DLD1 (cell line): ENCODE data around the gene CRELD2.

Experiments used
- in situ Hi-C: cut with HindIII; loops from 2 replicates; pipeline ENCODE4 v1.10.0; 2017; ENCODE audit warnings: low sequenced_read_pairs

CRELD2 gene

DNA sequence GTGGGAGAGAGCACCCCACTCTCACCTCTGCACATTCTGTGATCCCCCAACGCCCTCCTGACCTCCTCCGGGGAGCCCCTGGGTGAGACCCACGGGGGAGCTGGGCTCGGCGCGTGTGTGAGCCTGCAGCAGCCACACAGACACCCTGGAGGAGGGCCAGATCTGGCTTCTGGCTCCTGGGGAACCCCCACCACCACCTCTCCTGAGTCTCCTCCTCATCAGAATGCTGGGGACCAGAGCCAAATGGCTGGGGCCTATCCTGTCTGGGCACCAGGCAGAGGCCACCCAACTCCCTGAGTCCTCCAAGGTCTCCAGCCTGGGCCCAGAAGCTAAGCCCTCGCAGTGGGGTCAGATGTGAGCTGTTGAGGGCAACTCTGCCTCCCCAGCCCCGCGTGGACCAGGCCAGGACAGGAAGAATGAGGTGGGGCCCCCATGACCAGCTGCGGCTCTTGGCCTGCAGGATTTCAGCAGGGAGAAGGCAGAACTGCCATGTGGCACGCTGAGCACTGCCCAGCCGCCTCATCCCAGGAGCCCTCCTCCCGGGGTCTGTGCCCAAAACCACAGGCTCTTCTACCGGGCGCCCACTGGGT lies 36.7 kb downstream of the CRELD2 start:
- in situ Hi-C loops, result no loop called here

DNA sequence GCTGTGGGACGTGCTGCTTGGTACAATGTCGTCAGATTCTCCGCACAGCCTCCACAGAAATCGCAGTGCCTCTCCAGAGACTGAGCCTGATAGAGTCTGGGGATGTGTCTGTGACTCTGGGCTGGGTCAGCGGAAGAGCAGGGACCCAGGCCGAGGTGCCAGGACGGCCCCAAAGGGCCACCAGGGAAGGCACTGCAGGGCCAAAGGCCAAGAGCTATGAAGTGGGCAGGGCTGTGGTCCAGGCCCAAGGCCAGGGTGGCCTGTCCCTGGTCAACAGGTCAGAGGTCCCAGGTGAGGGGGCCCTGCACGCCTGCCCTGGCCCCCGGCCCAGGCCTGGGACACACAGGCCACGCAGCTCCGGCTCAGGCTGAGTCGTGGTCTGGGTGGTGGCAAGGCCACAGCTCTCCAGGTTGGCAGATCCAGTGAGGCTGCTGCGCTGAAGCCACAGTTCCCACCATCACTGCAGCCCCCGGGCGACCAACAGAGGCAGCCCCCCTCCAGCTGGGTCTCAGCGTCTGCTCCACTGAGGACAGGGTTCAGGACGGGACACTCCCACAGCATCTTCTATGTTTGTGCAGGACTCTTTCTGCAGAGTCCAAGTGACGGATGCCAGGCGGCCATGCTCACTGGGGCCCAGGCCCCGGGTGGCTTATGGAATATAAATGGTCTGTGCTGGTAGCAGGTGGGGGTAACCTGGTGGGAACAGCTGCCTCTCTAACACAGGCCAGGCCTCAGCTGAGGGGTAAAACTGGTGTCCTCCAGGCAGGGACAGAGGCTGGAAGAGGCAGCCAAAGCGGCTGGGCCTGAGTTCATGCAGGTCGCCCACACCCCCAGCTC lies 37.4 kb downstream of the CRELD2 start:
- in situ Hi-C loops, result no loop called here

DNA sequence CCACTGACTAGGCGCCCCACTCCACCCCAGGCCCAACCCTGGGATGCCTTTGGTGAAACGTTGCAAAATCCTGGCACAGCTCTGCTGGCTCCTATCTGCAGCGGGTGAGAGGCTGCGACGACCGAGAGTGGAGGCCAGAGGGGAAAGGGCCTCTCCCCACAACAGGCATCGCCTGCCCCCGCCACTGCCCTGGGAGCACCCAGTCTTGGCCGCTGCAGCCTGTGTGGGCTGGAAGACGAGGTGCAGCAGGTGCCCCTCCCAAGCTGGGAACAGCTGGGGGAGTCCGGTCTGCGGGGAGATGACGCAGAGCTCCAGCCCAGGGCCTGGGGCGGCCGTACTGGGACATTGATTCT lies 38.0 kb downstream of the CRELD2 start:
- in situ Hi-C loops, result no loop called here

DNA sequence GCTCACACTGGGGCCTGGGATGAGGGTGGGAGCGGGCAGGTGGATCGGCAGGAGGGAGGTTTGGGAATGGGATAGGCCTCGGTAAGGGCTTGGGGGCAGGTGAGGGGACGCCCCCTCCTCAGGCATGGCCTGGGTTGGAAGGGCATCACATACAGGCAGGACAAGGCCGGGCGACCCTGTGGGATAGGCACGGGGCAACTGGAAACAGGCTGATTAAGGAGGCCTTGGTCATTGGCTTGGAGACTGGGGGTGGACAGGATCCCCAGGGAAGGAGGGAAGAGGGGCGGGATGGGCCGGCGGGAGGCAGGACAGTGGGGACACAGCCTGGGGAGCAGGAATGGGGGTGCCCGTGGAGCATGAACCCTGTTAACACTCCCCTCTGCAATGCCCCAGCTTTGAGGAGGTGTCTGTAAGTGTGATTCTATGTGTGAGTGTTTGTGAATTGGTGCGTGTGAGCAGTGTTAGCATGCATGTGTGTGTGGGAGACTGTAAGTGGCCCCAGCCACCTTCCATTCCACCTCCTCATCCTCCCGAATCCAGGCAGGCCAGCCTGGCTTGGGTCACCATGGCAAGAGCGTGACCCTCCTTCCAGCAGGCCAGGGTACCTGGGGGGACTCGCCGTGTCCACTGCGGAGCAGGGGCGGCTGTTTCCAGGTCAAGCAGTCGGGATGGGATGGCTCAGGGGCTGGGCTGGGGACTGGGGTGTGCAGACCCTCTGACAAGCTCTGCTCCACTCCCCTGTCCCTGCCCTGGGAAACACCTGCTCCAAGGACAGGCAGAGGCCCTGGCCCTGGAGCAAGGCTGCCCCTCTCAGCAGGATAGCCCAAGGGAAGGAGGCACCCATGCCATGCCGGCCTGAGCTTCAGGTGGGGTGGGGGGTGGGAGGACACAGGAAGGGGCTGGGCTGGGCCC lies 38.7 kb downstream of the CRELD2 start:
- in situ Hi-C loops, result no loop called here

DNA sequence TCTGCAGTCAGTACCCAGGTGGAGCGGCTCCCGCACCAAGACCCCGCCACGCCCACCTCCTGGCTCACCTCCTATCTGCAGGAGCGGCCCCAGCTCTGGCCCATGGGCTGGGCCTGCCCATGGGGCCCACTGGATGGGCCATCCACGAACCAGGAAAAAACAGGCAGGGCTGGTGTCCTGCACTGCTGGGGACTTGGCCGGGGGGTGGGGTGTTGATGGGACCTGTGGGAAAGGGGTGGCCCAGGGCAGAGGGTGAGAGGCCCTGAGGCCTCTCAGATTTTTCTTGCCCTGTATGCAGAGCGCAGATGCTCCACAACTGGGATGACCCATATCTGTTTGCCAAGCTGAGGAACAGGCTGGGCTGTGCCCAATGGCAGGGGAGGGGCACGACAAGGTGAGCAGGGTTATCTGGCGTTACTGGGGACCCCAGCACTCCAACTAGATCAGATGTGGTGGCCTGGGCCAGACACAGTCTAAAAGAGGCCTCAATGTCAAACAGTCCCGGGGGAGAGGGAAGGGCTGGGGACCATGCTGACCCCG lies 39.5 kb downstream of the CRELD2 start:
- in situ Hi-C loops, result no loop called here

DNA sequence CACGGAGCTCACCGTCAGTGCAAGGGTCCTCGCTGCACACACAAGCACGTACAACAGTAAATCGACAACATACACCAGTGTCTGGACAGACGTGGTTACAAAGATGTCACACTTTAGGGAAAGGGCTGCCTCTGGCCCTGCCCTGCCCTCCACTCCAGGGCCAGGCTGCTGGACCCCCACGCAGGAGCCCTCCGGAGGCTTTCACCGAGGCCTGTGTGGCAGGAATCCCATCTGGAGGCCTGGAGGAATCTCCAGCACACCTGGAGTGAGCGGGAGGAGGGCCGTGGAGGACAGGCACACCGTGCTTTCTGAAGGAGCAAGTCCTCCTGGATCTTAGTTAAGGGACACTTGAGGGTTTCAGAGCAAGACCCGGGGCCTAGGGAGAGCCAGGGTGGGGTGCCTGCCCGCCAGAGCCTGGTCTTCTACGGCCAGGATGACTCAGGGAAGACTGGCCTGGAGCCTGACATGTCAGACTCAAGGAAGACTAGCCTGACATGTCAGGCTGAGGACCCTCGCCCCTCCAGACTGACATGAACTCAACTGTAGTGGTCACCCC lies 40.0 kb downstream of the CRELD2 start:
- in situ Hi-C loops, result no loop called here

DNA sequence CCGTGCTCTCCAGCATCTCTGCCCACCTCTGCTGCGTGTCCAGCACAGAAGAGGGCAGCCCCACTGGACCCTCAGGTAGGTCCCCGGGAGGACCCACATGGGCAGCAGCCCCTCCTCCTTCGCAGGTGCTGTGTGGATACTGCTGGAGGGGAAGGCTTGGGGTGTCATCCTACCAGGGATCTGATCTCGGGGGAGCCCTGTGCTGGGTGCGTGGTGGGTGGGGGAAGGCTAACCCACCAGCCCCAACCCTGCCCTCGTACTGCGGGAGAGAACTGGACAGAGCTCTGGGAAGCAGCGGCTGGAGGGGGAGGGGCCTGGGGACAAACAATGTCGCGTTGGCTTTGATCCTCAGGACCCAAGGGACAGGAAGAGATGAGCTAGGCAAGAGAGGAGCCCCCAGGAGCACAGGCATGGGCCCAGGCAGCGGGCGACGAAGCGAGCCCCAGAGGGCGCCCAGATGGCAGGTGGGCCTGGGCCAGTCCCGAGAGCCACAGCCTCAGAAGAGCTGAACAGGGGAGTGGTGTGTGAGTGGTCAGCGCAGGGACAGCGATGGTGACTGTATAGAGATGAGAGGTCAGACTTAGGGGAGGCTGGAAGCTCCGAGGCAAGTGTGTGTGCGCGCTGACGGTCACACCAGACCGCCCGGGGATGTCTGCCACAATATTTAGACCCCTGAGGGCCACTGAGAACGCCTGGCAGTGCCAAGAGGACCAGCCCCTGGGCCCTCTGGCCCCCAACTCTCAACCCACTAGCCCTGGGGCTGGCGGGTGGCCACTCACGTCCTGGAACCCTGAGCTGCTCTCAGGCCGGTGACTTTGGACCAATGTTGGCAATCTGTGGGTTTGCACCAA lies 40.7 kb downstream of the CRELD2 start:
- in situ Hi-C loops, result no loop called here

DNA sequence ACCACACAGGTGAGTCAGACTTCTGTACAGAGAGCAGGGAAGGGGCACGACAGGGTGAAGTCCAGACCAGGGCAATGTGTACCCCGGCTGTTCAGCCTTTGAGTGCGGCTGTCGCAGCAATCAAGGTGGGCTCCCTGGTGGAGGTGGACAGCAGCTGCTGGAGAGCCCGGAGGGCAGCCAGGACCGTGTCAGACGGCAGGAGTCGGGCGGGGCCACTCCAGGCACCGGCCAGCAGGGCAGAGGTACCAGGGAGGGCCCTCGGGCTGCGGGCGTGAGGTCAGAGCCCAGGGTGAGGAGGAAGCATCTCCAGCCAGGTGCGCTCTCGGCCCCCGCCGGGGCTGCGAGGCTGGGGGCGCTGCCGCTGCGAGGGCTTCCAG lies 41.3 kb downstream of the CRELD2 start:
- in situ Hi-C loops, result no loop called here

DNA sequence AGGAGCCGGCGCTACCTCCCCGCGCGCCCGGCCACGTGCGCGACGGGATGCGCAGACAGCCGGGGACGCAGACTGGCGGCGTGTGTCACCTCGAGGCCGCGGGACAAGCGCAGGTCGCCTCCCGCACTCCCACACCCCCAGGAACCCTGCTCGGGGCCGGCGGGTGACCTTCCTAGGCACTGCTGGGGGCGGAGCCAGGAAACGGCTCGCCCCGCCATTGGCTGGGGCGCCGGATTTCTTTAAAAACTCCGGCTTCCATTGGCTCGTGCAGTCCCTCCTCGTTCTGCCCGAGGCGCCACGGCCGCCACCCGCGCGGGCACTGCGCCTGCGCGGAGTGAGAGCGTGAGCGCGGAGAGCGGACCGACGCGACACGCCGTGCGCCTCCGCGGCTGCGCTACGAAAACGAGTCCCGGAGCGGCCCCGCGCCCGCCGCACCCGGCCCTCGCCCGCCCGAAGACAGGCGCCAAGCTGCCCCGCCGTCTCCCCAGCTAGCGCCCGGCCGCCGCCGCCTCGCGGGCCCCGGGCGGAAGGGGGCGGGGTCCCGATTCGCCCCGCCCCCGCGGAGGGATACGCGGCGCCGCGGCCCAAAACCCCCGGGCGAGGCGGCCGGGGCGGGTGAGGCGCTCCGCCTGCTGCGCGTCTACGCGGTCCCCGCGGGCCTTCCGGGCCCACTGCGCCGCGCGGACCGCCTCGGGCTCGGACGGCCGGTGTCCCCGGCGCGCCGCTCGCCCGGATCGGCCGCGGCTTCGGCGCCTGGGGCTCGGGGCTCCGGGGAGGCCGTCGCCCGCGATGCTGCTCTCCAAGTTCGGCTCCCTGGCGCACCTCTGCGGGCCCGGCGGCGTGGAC lies 41.9 kb downstream of the CRELD2 start, which contains the start of gene PIM3:
Gene PIM3 (plus strand): TSS at position 614 of the 846 bp plus-strand sequence. CDS start 176 bp downstream, at position 790.
- in situ Hi-C loops, result no loop called here

DNA sequence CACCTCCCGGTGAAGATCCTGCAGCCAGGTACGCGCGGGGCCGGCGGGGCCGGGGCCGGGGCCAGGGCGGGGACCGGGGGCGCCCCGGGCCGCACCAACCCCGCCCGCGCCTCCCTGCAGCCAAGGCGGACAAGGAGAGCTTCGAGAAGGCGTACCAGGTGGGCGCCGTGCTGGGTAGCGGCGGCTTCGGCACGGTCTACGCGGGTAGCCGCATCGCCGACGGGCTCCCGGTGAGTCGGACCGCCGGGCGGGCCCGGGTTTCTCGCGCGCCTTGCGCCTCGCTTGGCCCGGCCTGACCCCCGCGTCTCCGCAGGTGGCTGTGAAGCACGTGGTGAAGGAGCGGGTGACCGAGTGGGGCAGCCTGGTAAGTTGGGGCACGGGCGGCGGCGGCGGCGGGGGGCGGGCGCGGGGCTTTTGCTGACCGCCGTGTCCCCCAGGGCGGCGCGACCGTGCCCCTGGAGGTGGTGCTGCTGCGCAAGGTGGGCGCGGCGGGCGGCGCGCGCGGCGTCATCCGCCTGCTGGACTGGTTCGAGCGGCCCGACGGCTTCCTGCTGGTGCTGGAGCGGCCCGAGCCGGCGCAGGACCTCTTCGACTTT lies 42.7 kb downstream of the CRELD2 start:
- in situ Hi-C loops, result no loop called here

DNA sequence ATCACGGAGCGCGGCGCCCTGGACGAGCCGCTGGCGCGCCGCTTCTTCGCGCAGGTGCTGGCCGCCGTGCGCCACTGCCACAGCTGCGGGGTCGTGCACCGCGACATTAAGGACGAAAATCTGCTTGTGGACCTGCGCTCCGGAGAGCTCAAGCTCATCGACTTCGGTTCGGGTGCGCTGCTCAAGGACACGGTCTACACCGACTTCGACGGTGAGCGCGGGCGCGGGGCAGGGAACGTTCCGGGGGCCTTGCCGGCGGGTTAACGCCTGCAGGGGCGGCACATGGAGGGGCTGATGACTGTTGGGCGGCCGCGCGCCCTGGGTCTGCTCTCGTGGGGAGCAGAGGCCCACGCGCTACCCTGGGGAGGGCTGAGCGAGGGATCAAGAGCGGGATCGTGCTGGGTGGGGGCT lies 43.2 kb downstream of the CRELD2 start:
- in situ Hi-C loops, result no loop called here

DNA sequence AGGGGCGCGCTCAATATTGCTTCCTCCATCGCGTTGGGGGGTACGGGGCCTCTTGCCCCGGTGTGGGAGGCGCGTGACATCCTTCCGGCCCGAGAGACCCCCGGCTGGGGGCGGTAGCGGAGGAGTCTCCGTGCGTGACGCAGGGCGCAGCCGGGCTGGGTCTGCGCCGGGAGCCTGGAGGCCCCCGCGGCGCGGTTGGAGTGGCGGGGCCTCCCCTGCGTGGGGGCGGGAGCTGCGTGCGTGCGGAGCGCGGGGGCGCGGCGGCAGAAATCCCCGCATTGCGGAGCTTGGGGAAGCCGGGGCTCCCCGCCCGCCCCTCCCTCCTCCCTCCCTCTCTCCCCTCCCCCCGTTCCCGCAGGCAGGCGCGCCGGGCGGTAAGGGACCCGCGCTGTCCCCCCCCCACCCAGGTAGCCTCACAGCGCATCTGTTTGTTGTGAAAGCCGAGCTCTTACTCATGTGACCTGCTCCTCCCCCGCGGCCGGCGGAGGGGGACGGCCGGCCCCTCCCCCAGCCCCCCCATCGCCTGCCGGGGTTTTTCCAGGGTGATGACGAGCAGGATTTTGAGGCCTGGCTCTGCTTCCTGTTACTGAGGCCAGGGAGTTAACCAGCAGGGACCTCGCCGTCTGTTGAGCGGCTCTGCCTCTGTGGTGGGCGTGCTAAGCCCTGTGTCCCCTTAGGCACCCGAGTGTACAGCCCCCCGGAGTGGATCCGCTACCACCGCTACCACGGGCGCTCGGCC lies 43.7 kb downstream of the CRELD2 start:
- in situ Hi-C loops, result no loop called here

DNA sequence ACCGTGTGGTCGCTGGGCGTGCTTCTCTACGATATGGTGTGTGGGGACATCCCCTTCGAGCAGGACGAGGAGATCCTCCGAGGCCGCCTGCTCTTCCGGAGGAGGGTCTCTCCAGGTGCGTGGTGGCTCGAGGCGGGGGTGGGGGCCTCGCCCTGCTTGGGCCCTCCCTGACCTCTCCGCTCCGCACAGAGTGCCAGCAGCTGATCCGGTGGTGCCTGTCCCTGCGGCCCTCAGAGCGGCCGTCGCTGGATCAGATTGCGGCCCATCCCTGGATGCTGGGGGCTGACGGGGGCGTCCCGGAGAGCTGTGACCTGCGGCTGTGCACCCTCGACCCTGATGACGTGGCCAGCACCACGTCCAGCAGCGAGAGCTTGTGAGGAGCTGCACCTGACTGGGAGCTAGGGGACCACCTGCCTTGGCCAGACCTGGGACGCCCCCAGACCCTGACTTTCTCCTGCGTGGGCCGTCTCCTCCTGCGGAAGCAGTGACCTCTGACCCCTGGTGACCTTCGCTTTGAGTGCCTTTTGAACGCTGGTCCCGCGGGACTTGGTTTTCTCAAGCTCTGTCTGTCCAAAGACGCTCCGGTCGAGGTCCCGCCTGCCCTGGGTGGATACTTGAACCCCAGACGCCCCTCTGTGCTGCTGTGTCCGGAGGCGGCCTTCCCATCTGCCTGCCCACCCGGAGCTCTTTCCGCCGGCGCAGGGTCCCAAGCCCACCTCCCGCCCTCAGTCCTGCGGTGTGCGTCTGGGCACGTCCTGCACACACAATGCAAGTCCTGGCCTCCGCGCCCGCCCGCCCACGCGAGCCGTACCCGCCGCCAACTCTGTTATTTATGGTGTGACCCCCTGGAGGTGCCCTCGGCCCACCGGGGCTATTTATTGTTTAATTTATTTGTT lies 44.6 kb downstream of the CRELD2 start:
- in situ Hi-C loops, result no loop called here

DNA sequence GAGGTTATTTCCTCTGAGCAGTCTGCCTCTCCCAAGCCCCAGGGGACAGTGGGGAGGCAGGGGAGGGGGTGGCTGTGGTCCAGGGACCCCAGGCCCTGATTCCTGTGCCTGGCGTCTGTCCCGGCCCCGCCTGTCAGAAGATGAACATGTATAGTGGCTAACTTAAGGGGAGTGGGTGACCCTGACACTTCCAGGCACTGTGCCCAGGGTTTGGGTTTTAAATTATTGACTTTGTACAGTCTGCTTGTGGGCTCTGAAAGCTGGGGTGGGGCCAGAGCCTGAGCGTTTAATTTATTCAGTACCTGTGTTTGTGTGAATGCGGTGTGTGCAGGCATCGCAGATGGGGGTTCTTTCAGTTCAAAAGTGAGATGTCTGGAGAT lies 45.2 kb downstream of the CRELD2 start:
- in situ Hi-C loops, result no loop called here

DNA sequence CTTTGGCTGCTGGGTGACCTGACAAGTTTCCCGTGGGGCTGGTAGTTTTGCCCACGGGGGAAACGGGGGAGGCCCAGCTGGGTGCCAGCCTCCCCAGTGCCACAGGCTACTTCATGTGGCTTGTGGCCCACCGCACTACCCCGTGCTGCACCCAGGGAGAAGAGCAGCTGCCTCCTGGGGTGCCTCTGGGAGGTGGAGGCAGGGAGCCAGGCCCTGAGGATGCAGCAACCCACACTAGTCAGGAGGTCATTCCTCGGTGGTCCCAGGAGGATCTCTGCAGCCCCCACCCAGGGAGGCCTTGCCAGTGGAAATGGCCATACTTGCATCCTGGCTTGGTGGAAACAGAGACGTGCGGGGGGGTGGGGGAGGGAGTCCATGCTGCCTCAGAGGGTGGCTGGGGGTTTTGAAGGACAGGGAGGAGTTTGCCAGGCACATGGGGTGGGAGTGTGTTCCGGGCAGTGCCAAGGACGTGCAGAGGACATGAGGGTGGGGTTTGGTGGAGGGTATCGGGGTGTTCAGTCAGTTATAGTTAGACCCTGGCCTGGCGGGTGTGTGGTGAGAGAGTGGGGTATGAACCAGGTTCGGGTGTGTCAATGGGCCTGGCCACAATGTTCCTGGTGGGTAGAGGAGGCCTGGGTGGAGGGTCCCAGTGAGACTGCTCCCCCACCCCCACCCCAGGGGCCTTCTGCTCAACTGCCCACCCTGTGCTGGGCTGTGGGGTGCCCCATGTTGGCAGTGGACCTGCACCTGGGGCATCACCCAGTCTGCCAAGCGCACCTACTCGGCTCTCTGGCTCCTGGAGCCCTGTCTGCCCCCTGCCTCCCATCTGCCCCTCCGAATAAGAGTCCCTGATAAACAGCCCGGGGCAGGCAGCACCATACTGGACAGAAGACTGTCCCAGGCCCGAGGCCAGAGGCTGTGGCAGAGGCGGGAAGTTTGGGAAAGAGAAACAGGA lies 46.0 kb downstream of the CRELD2 start:
- in situ Hi-C loops, result no loop called here
